NT2/D1 (cell line): Measurements from ENCODE around the gene METTL15.

Experiments used
- DNase-seq: peaks from one replicate; pipeline ENCODE4 v3.0.0-alpha.2; 2011; ENCODE audit warnings: low read depth, low spot score
- H3K27me3 ChIP-seq: 2 replicates; pipeline ENCODE4 v1.6.0; 2011; ENCODE audit warnings: mild to moderate bottlenecking; ENCODE audit not compliant: insufficient read length, insufficient read depth
- H3K36me3 ChIP-seq: 2 replicates; pipeline ENCODE4 v1.6.1; 2011; ENCODE audit warnings: mild to moderate bottlenecking, low read length, mixed read lengths; ENCODE audit not compliant: insufficient read depth, insufficient read length
- H3K4me1 ChIP-seq: 2 replicates; pipeline ENCODE4 v1.5.1; 2011; ENCODE audit not compliant: insufficient read depth, insufficient read length
- H3K4me3 ChIP-seq: 2 replicates; pipeline ENCODE4 v1.5.1; 2011; ENCODE audit warnings: low read depth; ENCODE audit not compliant: insufficient read length
- H3K9ac ChIP-seq: 2 replicates; pipeline ENCODE4 v1.6.0; 2011; ENCODE audit warnings: low read depth; ENCODE audit not compliant: insufficient read length
- H3K9me3 ChIP-seq: 2 replicates; pipeline ENCODE4 v1.5.1; 2011; ENCODE audit warnings: mild to moderate bottlenecking, low read length; ENCODE audit not compliant: insufficient read depth
- SUZ12 ChIP-seq: IDR thresholded peaks from 2 replicates; pipeline ENCODE4 v1.6.1; 2011; ENCODE audit not compliant: insufficient read length, insufficient read depth; ENCODE audit errors: extremely low read depth
- YY1 ChIP-seq: IDR thresholded peaks from 2 replicates; pipeline ENCODE4 v1.6.1; 2011; ENCODE audit not compliant: insufficient read length, insufficient read depth
- ZNF274 ChIP-seq: IDR thresholded peaks from 2 replicates; pipeline ENCODE4 v1.6.1; 2011; ENCODE audit warnings: mild to moderate bottlenecking, low read depth, low read length

Gene METTL15

GRCh38 chr11:28338371-28338770 lies 230.2 kb downstream of the METTL15 start:
- peaks cover 7% of the 10 kb centered on the region; the same call in 1 of the 2 replicates for H3K9me3 ChIP-seq
- no peak for DNase-seq
- H3K4me3 ChIP-seq, result no peak overlapping the region
- no peak overlapping the region for H3K9ac ChIP-seq
- H3K36me3 ChIP-seq, result no peaks in the 10 kb centered on the region
- H3K4me1 ChIP-seq, result no peaks in the 10 kb centered on the region
- TF ChIP-seq ZNF274 (no peak), SUZ12 (no peak), YY1 (no peak)
- no peaks in the 10 kb centered on the region for H3K27me3 ChIP-seq

- TF ChIP-seq YY1 (no peak), ZNF274 (no peak), SUZ12 (no peak)
- Histone ChIP-seq H3K4me3 (no peak overlapping the region), H3K4me1 (no peaks in the 10 kb centered on the region), H3K27me3 (no peaks in the 10 kb centered on the region), H3K9me3 (peaks cover 7% of the 10 kb centered on the region; the same call in 1 of the 2 replicates), H3K36me3 (no peaks in the 10 kb centered on the region), H3K9ac (no peak overlapping the region)
- no peak for DNase-seq
These were observed 231.3 kb downstream of the METTL15 start for GRCh38 chr11:28339488-28339887.

GRCh38 chr11:28342716-28343115 lies 234.5 kb downstream of the METTL15 start:
- Histone ChIP-seq H3K27me3 (no peaks in the 10 kb centered on the region), H3K4me3 (no peak overlapping the region), H3K9ac (no peak overlapping the region), H3K4me1 (no peaks in the 10 kb centered on the region), H3K36me3 (no peaks in the 10 kb centered on the region), H3K9me3 (peaks cover 7% of the 10 kb centered on the region; the same call in 1 of the 2 replicates)
- no peak for TF ChIP-seq YY1
- TF ChIP-seq ZNF274, result no peak
- TF ChIP-seq SUZ12, result no peak
- DNase-seq, result no peak

GRCh38 chr11:28343304-28344233 lies 235.4 kb downstream of the METTL15 start:
- Histone ChIP-seq H3K9ac (no peak overlapping the region), H3K27me3 (no peaks in the 10 kb centered on the region), H3K4me1 (no peaks in the 10 kb centered on the region), H3K36me3 (no peaks in the 10 kb centered on the region), H3K4me3 (no peak overlapping the region), H3K9me3 (peaks cover 7% of the 10 kb centered on the region; the same call in 1 of the 2 replicates)
- no peak for DNase-seq
- no peak for TF ChIP-seq YY1

GRCh38 chr11:28346209-28346608 lies 238.0 kb downstream of the METTL15 start:
- no peak for DNase-seq
- Histone ChIP-seq H3K4me3 (no peak overlapping the region), H3K9ac (no peak overlapping the region), H3K4me1 (no peaks in the 10 kb centered on the region), H3K36me3 (no peaks in the 10 kb centered on the region), H3K27me3 (no peaks in the 10 kb centered on the region), H3K9me3 (no peaks in the 10 kb centered on the region)
- no peak for TF ChIP-seq YY1
- no peak for TF ChIP-seq ZNF274

- DNase-seq, result no peak
These were observed 238.5 kb downstream of the METTL15 start for GRCh38 chr11:28346721-28347120.

GRCh38 chr11:28347371-28347770 lies 239.2 kb downstream of the METTL15 start:
- Histone ChIP-seq H3K4me1 (no peaks in the 10 kb centered on the region), H3K9me3 (no peaks in the 10 kb centered on the region), H3K4me3 (no peak overlapping the region), H3K9ac (no peak overlapping the region), H3K36me3 (no peaks in the 10 kb centered on the region), H3K27me3 (no peaks in the 10 kb centered on the region)
- TF ChIP-seq ZNF274, result no peak
- no peak for TF ChIP-seq YY1
- TF ChIP-seq SUZ12, result no peak
- no peak for DNase-seq

More at GRCh38 chr11:28346721-28347120, 238.5 kb downstream of the METTL15 start:
- Histone ChIP-seq H3K4me3 (no peak overlapping the region), H3K4me1 (no peaks in the 10 kb centered on the region), H3K9ac (no peak overlapping the region), H3K36me3 (no peaks in the 10 kb centered on the region), H3K9me3 (no peaks in the 10 kb centered on the region), H3K27me3 (no peaks in the 10 kb centered on the region)
- TF ChIP-seq SUZ12 (no peak), YY1 (no peak), ZNF274 (no peak)
